Subcutaneous adipose tissue (tissue), 4 donors: ENCODE results near the gene BMX. TPM values are rescaled to one million over a fixed set of nuclear protein-coding genes. Genes with fewer than 3 reads are reported as not detected.

Experiments
- total RNA-seq, 4 donors: library from RNA; depleted of rRNA; stranded (reverse); fragments of >200 nt; gene quantifications; one replicate each; pipeline ENCODE4 v1.1.0, GENCODE V29; 2016
- TF ChIP-seq, protein P1 (sequence below): fragments of 450-650 bp; IDR thresholded peaks from one replicate; pipeline ENCODE4 v1.5.1; 2016; ENCODE audit warnings: low read depth, mild to moderate bottlenecking, control low read depth, antibody characterized with exemption, moderate library complexity

The BMX gene
- total RNA-seq = 1 to 10 TPM; 1.0 to 5.7 (median 2.8) TPM

DNA sequence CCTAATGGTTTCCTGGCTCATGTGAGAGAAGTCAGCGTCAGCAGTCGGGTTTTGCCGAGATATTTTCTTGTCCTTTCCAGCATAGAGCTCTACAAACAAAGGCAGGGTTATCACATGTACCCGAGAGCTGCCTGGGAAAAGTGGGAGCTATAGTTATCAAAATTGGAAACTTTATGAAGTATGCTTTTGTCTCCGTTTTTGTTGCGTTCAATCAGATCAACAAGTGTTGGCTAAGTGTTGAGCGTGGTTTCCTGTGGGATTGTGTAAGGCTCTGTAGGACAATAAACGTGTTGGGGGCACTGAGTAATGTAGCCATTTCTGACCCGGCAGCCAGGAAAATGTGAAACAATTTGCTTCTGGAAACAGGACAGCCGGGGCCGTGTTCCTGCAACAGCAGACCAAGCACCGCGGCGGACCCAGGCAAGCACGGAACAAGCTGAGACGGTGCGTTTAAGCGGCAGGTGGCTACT lies at the start of gene BMX:
BMX (plus strand) TSS at position 311 of the 470 bp plus-strand sequence. CDS start 7,547 bp downstream, outside the sequence.
- TF ChIP-seq, protein P1, sequence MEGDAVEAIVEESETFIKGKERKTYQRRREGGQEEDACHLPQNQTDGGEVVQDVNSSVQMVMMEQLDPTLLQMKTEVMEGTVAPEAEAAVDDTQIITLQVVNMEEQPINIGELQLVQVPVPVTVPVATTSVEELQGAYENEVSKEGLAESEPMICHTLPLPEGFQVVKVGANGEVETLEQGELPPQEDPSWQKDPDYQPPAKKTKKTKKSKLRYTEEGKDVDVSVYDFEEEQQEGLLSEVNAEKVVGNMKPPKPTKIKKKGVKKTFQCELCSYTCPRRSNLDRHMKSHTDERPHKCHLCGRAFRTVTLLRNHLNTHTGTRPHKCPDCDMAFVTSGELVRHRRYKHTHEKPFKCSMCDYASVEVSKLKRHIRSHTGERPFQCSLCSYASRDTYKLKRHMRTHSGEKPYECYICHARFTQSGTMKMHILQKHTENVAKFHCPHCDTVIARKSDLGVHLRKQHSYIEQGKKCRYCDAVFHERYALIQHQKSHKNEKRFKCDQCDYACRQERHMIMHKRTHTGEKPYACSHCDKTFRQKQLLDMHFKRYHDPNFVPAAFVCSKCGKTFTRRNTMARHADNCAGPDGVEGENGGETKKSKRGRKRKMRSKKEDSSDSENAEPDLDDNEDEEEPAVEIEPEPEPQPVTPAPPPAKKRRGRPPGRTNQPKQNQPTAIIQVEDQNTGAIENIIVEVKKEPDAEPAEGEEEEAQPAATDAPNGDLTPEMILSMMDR = no peak

- TF ChIP-seq, protein P1 = no peak
These were observed 48.7 kb upstream of the BMX start for GRCh38 chrX:15451913-15452312.

GRCh38 chrX:15464704-15465103 lies 35.9 kb upstream of the BMX start:
- TF ChIP-seq, protein P1 = no peak

- TF ChIP-seq, protein P1 = no peak
These were observed 35.3 kb upstream of the BMX start for GRCh38 chrX:15465347-15465746.

- TF ChIP-seq, protein P1 = no peak
These were observed 34.5 kb upstream of the BMX start for GRCh38 chrX:15465896-15466651.

- TF ChIP-seq, protein P1 = no peak
These were observed 32.6 kb upstream of the BMX start for GRCh38 chrX:15468036-15468435.

GRCh38 chrX:15469613-15470012 lies 31.0 kb upstream of the BMX start:
- TF ChIP-seq, protein P1 = no peak
